Keratinocyte (primary cell): ENCODE results near the gene MTHFD1L. TPM values are rescaled to one million over a fixed set of nuclear protein-coding genes. Genes with fewer than 3 reads are reported as not detected.
"Not testable (repeated sequence)": the region's sequence is repeated elsewhere in the genome, so short reads cannot be mapped to it uniquely, and the experiment has no call there.

Experiments used
- DNase-seq: peaks from one replicate; pipeline ENCODE4 v3.0.0-alpha.2; 2011; ENCODE audit warnings: low read depth, missing footprints, low spot score
- FAIRE-seq: peaks from 2 replicates; lab custom pipeline; 2011; peaks lifted over from hg19 to GRCh38; lab: Jason Lieb, UNC
- H2AFZ ChIP-seq: 2 replicates; pipeline ENCODE4 v1.6.0; 2012; ENCODE audit warnings: low read length, control low read depth, inconsistent platforms; ENCODE audit not compliant: control insufficient read depth
- H3K27ac ChIP-seq: 2 replicates; pipeline ENCODE4 v1.5.1; 2011; ENCODE audit warnings: low read length; ENCODE audit not compliant: control insufficient read depth, insufficient read depth
- H3K27me3 ChIP-seq: 3 replicates; pipeline ENCODE4 v1.6.0; 2011; ENCODE audit warnings: low read length; ENCODE audit not compliant: control insufficient read depth, insufficient read depth; ENCODE audit errors: extremely low read depth
- H3K36me3 ChIP-seq, 2 experiments: 2 replicates in 1 of 2; 3 replicates in 1 of 2; pipeline ENCODE4 v1.5.1; 2011; ENCODE audit warnings: low read length in 2 of 2, mild to moderate bottlenecking in 1 of 2; ENCODE audit not compliant: control insufficient read depth in 2 of 2, insufficient read depth in 2 of 2; ENCODE audit errors: extremely low read depth in 1 of 2
- H3K4me1 ChIP-seq: 3 replicates; pipeline ENCODE4 v1.5.1; 2011; ENCODE audit warnings: low read length; ENCODE audit not compliant: control insufficient read depth, insufficient read depth; ENCODE audit errors: extremely low read depth
- H3K4me2 ChIP-seq: 3 replicates; pipeline ENCODE4 v1.6.0; 2011; ENCODE audit warnings: low read depth, low read length; ENCODE audit not compliant: control insufficient read depth, insufficient read depth; ENCODE audit errors: extremely low read depth
- H3K4me3 ChIP-seq, 3 experiments: fragments of 200-600 bp in 1 of 3; sonication (generic) in 1 of 3; 2 replicates in 2 of 3; 3 replicates in 1 of 3; pipeline ENCODE4 v1.5.1; 2011 to 2016; ENCODE audit warnings: low read length in 3 of 3, mild to moderate bottlenecking in 3 of 3, control low read depth in 2 of 3, inconsistent platforms in 1 of 3, low read depth in 1 of 3, mixed read lengths in 1 of 3, mixed run types in 1 of 3, moderate library complexity in 1 of 3; ENCODE audit not compliant: control insufficient read depth in 2 of 3, insufficient read depth in 2 of 3; ENCODE audit errors: extremely low read depth in 1 of 3
- H3K79me2 ChIP-seq: 2 replicates; pipeline ENCODE4 v1.6.0; 2012; ENCODE audit warnings: low read length; ENCODE audit not compliant: control insufficient read depth, insufficient read depth
- H3K9ac ChIP-seq: 3 replicates; pipeline ENCODE4 v1.6.0; 2011; ENCODE audit warnings: low read length; ENCODE audit not compliant: control insufficient read depth, insufficient read depth; ENCODE audit errors: extremely low read depth
- H3K9me1 ChIP-seq: 3 replicates; pipeline ENCODE4 v1.6.0; 2011; ENCODE audit warnings: low read length; ENCODE audit not compliant: control insufficient read depth, insufficient read depth; ENCODE audit errors: extremely low read depth
- H3K9me3 ChIP-seq: 2 replicates; pipeline ENCODE4 v1.5.1; 2012; ENCODE audit warnings: low read depth, low read length; ENCODE audit not compliant: control insufficient read depth
- H4K20me1 ChIP-seq: 3 replicates; pipeline ENCODE4 v1.6.0; 2011; ENCODE audit warnings: low read length; ENCODE audit not compliant: control insufficient read depth, insufficient read depth; ENCODE audit errors: extremely low read depth
- EZH2 ChIP-seq: IDR thresholded peaks from one replicate; pipeline ENCODE4 v1.6.1; 2012; ENCODE audit warnings: inconsistent platforms, mild to moderate bottlenecking, low read length, moderate library complexity
- dilution Hi-C: fragments of 300-500 bp; cut with MboI; formaldehyde crosslinking; loops from one replicate; pipeline ENCODE4 v1.7.0; 2020; ENCODE audit warnings: low sequenced_read_pairs; ENCODE audit not compliant: extremely low pct_ligation_motif_present
- polyA plus RNA-seq, 5 experiments: library from polyadenylated mRNA; depleted of rRNA in 3 of 5; stranded (reverse) in 3 of 5; stranded (forward) in 1 of 5; unstranded in 1 of 5; fragments of >200 nt; gene quantifications; 1 replicate in 1 of 5; 2 replicates in 3 of 5; 3 replicates in 1 of 5; pipeline versions ENCODE4 v1.2.1 to v1.2.3, GENCODE V29; 2011 to 2012; ENCODE audit warnings: missing spikeins in 2 of 5, low read depth in 1 of 5, low replicate concordance in 1 of 5
- TF ChIP-seq, protein P1 (sequence below), 3 experiments: IDR thresholded peaks in 1 of 3; conservative IDR thresholded peaks in 1 of 3; optimal IDR thresholded peaks in 1 of 3; 2 replicates in 2 of 3; 3 replicates in 1 of 3; pipeline versions ENCODE3 to v1.5.1; 2011; ENCODE audit warnings: low read length in 3 of 3, mild to moderate bottlenecking in 3 of 3, moderate library complexity in 2 of 3, control low read depth in 1 of 3, inconsistent platforms in 1 of 3; ENCODE audit not compliant: insufficient read depth in 2 of 3; ENCODE audit errors: extremely low read depth in 1 of 3

MTHFD1L gene
- polyA plus RNA-seq, 1 donor (not counting 4 experiments of a cell fraction or from before 2014, with no cell fraction given): 38.0 TPM

DNA sequence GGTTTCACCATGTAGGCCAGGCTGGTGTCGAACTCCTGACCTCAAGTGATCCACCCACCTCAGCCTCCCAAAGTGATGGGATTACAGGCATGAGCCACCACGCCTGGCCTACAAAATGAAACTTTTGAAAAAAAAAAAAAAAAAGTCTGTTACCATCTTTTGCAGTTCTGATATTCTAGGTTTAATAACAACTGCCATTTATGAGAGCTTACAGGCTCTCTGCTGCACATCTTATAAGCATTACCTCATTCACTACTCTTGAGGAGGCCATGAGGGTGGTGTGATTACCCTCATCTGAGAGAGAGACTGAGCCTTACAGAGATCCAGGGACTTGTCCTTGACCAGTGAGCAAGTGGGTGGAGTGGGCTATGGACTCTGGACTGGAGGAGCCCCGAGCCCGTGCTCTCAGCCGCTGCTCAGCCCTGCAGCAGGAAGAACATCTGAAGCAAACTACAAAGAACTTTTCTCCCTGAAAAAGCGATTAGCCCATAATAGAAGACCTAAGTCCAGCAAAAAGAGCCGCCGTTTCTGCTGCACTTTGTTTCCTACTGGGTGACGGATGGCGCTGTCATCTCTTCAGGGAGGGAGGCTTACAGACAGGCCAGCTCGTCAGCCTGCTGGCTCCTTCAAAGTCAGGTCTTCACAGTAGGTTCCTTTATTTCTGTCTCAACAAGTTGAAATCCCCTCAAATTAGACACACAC, 254.5 kb downstream of the MTHFD1L start:
- H3K27ac ChIP-seq: no peak overlapping the region
- H3K9me1 ChIP-seq: no peaks in the 10 kb centered on the region
- dilution Hi-C loops: no loop called here
- H3K36me3 ChIP-seq: no peaks in the 10 kb centered on the region
- TF ChIP-seq EZH2: no peak
- TF ChIP-seq, protein P1, sequence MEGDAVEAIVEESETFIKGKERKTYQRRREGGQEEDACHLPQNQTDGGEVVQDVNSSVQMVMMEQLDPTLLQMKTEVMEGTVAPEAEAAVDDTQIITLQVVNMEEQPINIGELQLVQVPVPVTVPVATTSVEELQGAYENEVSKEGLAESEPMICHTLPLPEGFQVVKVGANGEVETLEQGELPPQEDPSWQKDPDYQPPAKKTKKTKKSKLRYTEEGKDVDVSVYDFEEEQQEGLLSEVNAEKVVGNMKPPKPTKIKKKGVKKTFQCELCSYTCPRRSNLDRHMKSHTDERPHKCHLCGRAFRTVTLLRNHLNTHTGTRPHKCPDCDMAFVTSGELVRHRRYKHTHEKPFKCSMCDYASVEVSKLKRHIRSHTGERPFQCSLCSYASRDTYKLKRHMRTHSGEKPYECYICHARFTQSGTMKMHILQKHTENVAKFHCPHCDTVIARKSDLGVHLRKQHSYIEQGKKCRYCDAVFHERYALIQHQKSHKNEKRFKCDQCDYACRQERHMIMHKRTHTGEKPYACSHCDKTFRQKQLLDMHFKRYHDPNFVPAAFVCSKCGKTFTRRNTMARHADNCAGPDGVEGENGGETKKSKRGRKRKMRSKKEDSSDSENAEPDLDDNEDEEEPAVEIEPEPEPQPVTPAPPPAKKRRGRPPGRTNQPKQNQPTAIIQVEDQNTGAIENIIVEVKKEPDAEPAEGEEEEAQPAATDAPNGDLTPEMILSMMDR (optimal IDR thresholded peaks at IDR 0.05 in 1 of 3, IDR thresholded peaks at IDR 0.05 in 1 of 3, conservative IDR thresholded peaks at IDR 0.05 in 1 of 3; ENCODE audit: extremely low read depth in 1 of 3, insufficient read depth in 2 of 3, low read length in 3 of 3): no peak
- H3K79me2 ChIP-seq: no peaks in the 10 kb centered on the region
- FAIRE-seq (no peak), DNase-seq (no peak)
- peaks cover under 1% of the 10 kb centered on the region for H3K4me1 ChIP-seq
- H4K20me1 ChIP-seq: no peaks in the 10 kb centered on the region
- no peak overlapping the region for H3K4me3 ChIP-seq
- no peak overlapping the region for H2AFZ ChIP-seq
- H3K4me2 ChIP-seq: no peak overlapping the region
- H3K9me3 ChIP-seq: no peaks in the 10 kb centered on the region
- no peaks in the 10 kb centered on the region for H3K27me3 ChIP-seq
- H3K9ac ChIP-seq: no peak overlapping the region

DNA sequence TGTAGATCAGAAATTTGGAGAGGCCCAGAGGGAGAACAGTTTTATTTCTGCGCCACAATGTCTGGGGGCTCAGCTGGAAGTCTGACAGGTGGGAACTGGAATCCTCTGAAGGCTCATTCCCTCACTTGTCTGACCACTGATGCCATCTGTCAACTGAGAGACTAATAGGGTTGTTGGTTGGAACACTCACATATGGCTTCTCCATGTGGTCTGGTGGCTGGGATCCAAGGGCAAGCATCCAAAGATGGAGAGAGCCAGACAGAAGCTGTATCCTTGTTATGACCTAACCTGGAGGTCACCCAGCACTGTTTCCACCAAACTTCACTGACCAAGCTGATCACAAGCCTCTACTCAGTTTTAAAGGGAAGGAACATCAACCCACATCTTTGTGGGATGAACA, 256.4 kb downstream of the MTHFD1L start:
- no peak for FAIRE-seq
- no peak overlapping the region for H3K9ac ChIP-seq
- dilution Hi-C loops: no loop called here

DNA sequence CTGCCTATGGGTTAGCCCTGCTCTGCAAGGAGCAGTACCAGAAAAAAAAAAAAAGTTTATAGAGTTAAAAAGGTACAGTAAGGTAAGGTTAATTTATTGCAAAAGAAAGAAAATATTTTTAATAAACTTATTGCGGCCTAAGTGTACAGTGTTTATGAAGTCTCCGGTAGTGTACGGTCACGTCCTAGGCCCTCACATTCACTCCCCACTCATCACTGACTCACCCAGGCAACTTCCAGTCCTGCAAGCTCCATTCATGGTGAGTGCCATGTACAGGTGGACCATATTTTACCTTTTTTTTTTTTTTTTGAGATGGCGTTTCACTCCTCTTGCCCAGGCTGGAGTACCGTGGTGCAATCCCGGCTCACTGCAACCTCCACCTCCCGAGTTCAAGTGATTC, 258.1 kb downstream of the MTHFD1L start:
- dilution Hi-C loops, H3K36me3 ChIP-seq, H3K9ac ChIP-seq, H3K27me3 ChIP-seq, H3K9me1 ChIP-seq, H3K79me2 ChIP-seq, DNase-seq, H3K9me3 ChIP-seq, H2AFZ ChIP-seq, H3K27ac ChIP-seq, FAIRE-seq, H3K4me3 ChIP-seq, H3K4me2 ChIP-seq, H4K20me1 ChIP-seq: not testable (repeated sequence)
- peaks cover 13% of the 10 kb centered on the region for H3K4me1 ChIP-seq

More for the DNA sequence above, 256.4 kb downstream of the MTHFD1L start:
- Histone ChIP-seq H2AFZ (no peak overlapping the region), H3K36me3 (no peaks in the 10 kb centered on the region), H3K4me1 (peaks cover 11% of the 10 kb centered on the region), H3K27me3 (no peaks in the 10 kb centered on the region), H4K20me1 (no peaks in the 10 kb centered on the region), H3K27ac (no peak overlapping the region), H3K9me3 (no peaks in the 10 kb centered on the region), H3K79me2 (no peaks in the 10 kb centered on the region), H3K9me1 (no peaks in the 10 kb centered on the region), H3K4me2 (no peak overlapping the region), H3K4me3 (no peak overlapping the region)
- no peak for TF ChIP-seq EZH2
- TF ChIP-seq, protein P1 (optimal IDR thresholded peaks at IDR 0.05 in 1 of 3, IDR thresholded peaks at IDR 0.05 in 1 of 3, conservative IDR thresholded peaks at IDR 0.05 in 1 of 3; ENCODE audit: extremely low read depth in 1 of 3, insufficient read depth in 2 of 3, low read length in 3 of 3): no peak
- DNase-seq: no peak

DNA sequence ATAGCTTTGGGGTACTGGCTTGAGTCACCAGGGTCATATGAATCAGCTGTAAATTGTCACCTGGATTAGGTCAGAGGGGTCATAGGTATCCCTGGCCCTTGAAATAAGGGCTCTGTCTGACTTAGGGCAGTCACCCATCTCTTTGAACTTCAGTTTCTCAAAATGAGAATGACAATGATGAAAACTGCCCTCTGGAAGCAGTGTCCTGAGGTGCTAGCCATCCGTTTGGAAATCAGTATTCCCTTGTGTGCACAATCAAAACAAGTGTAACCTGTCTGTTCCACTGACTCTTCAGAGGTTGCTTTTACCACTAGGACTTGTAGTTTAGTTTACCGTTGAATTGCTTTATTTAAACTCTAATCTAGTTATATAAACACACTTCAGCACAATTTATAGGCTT, 259.7 kb downstream of the MTHFD1L start:
- H3K36me3 ChIP-seq, H4K20me1 ChIP-seq, dilution Hi-C loops, H3K4me3 ChIP-seq, DNase-seq, H3K79me2 ChIP-seq, H3K27me3 ChIP-seq, H3K9me1 ChIP-seq, H3K9me3 ChIP-seq, FAIRE-seq: not testable (repeated sequence)
- Histone ChIP-seq H3K4me2 (peak overlapping the region; percentile 54), H2AFZ (peak overlapping the region; percentile 16), H3K4me1 (peaks cover 13% of the 10 kb centered on the region), H3K27ac (peak overlapping the region; percentile 75), H3K9ac (peak overlapping the region; percentile 22)
